Right atrium auricular region (tissue), 2 donors: ENCODE results near the gene SLC22A23. TPM values are rescaled to one million over a fixed set of nuclear protein-coding genes. Genes with fewer than 3 reads are reported as not detected.

Experiments
- DNase-seq: peaks from one replicate; pipeline ENCODE4 v3.0.0-alpha.2; 2019; ENCODE audit warnings: low spot score
- H3K27ac ChIP-seq, 2 donors: fragments of 200-600 bp; sonication (generic); 1 replicate in 1 of 2; 2 replicates in 1 of 2; pipeline ENCODE4 v1.5.1; 2016 to 2019
- H3K27me3 ChIP-seq, 2 donors: fragments of 200-600 bp; sonication (generic); one replicate each; pipeline versions ENCODE4 v1.5.1 to v1.6.0; 2017 to 2019
- H3K36me3 ChIP-seq: fragments of 200-600 bp; sonication (generic); one replicate; pipeline ENCODE4 v1.5.1; 2016
- H3K4me1 ChIP-seq, 2 donors: fragments of 200-600 bp; sonication (generic); one replicate each; pipeline versions ENCODE4 v1.5.1 to v1.6.0; 2017 to 2019
- H3K4me3 ChIP-seq, 2 donors: fragments of 200-600 bp; sonication (generic); 1 replicate in 1 of 2; 2 replicates in 1 of 2; pipeline ENCODE4 v1.5.1; 2017 to 2019; ENCODE audit warnings: mild to moderate bottlenecking in 1 of 2, moderate library complexity in 1 of 2
- H3K9me3 ChIP-seq, 2 donors: fragments of 200-600 bp; sonication (generic); one replicate each; pipeline ENCODE4 v1.5.1; 2019
- total RNA-seq, 2 donors: library from RNA; depleted of rRNA; stranded (reverse); fragments of >200 nt; gene quantifications; one replicate each; pipeline ENCODE4 v1.1.0, GENCODE V29; 2016
- TF ChIP-seq, protein P1 (sequence below), 2 donors: fragments of 200-600 bp; sonication (generic); IDR thresholded peaks; one replicate each; pipeline ENCODE4 v1.5.1; 2019; ENCODE audit warnings: antibody characterized with exemption in 2 of 2

The SLC22A23 gene
- total RNA-seq, 2 donors from 2014 or later: 2.9 to 7.2 TPM

DNA sequence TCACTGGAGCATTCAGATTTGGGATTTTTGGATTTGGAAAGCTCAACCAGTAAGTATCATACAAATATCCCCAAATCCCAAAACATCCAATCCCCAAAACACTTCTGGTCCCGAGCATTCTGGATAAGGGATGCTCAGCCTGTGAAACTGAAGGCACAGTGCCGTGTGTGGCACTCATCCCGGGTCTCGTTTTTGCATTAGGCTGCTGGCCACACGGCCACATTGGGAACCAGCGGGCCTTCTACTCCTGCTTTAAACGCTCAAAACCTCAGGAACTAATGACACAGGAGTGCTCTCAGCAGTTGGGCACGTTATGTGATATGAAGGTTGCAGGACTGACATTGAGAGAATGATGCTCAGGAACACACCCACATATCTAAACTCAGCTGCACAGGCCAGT, 162.5 kb downstream of the SLC22A23 start:
- no peak overlapping the region for H3K4me3 ChIP-seq
- TF ChIP-seq, protein P1, sequence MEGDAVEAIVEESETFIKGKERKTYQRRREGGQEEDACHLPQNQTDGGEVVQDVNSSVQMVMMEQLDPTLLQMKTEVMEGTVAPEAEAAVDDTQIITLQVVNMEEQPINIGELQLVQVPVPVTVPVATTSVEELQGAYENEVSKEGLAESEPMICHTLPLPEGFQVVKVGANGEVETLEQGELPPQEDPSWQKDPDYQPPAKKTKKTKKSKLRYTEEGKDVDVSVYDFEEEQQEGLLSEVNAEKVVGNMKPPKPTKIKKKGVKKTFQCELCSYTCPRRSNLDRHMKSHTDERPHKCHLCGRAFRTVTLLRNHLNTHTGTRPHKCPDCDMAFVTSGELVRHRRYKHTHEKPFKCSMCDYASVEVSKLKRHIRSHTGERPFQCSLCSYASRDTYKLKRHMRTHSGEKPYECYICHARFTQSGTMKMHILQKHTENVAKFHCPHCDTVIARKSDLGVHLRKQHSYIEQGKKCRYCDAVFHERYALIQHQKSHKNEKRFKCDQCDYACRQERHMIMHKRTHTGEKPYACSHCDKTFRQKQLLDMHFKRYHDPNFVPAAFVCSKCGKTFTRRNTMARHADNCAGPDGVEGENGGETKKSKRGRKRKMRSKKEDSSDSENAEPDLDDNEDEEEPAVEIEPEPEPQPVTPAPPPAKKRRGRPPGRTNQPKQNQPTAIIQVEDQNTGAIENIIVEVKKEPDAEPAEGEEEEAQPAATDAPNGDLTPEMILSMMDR (IDR thresholded peaks at IDR 0.05): no peak
- no peak overlapping the region for H3K27ac ChIP-seq
- no peaks in the 10 kb centered on the region for H3K9me3 ChIP-seq
- no peaks in the 10 kb centered on the region for H3K27me3 ChIP-seq
- no peaks in the 10 kb centered on the region for H3K36me3 ChIP-seq
- H3K4me1 ChIP-seq: peaks cover 0 to 7% of the 10 kb centered on the region in 2 donors
- no peak for DNase-seq

DNA sequence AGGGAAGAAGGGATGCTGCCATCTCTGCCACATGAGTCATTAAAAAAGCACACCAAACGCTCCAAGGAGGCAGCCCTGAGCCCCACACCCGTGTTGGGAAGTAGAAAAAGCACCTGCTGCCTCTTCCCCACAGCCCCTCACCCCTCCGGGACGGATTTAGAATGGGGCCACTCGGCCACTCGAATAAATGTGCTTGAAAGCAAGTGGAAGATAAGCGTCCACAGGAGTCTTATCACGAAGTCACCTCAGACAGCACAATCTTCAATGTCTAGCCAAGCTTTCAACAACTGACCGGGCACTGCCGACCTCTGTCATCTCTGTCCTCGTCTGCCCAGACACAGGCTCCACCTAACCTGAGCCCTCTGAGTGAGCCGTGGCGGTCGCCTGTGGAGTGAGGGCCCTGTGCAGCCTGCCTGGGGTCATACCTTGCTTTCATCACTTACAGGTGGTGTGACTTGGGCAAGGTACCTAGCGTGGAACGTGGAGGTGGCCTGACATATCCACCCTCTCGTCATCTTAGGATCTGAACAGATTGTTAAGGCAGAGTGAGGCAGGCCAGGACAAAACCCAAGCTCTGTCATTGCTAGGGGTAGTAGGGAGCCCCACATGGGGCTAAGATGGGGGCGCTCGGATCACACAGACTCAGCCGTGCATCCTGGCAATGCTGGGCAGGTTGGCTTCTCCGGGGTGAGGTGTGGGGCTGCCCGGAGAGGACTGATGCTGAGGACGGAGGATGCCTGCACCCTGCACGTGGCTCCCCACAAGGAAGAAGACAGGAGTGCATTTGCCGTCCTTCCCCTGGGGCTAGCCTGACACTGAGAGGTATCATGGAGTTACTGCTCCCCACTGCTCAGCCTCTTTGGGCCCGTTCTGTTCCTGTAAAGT, 163.3 kb downstream of the SLC22A23 start:
- TF ChIP-seq, protein P1 (IDR thresholded peaks at IDR 0.05): no peak
- DNase-seq: no peak
- peaks cover 0 to 7% of the 10 kb centered on the region in 2 donors for H3K4me1 ChIP-seq
- no peaks in the 10 kb centered on the region for H3K9me3 ChIP-seq
- H3K36me3 ChIP-seq: no peaks in the 10 kb centered on the region
- H3K27me3 ChIP-seq: no peaks in the 10 kb centered on the region
- no peak overlapping the region for H3K4me3 ChIP-seq
- H3K27ac ChIP-seq: no peak overlapping the region

DNA sequence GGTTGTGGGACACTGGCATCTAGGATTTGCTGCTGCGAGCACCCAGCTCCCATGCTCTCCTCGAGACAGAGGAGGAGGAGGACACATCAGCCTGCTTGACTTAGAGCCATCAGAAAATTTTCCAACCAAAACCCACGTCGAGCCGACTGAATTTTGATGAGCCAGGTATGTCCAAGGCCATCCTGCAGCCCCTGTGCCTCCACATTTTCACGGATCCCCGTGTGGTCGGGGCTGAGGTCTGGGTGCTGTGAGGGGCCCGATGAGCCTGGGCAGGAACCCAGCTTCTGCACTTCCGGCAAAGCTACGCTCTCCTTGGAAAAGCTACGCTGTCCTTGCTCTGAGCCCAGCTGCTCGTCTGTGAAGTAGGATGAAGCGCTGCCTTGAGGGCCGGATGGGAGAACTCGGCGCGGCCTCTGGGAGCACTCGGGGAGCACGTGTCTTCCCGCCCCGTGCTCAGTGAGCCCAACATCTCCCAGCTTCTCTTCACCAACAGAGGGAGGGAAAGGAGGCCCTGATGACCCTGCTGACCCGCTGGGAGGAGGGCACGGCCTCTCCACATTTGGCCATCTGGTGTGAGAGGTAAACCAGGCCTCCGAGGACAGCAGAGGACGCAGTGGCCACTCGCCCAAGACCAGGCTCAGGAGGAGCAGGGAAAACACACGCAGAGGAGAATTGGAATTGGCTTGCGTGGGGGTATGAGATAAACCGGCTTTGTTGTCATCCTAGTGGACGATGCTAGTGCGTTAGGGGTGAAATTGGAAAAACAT, 164.2 kb downstream of the SLC22A23 start:
- Histone ChIP-seq H3K4me1 (peaks cover 0 to 7% of the 10 kb centered on the region in 2 donors), H3K27me3 (no peaks in the 10 kb centered on the region), H3K9me3 (no peaks in the 10 kb centered on the region), H3K36me3 (no peaks in the 10 kb centered on the region), H3K27ac (no peak overlapping the region), H3K4me3 (no peak overlapping the region)
- no peak for DNase-seq
- TF ChIP-seq, protein P1 (IDR thresholded peaks at IDR 0.05): no peak

DNA sequence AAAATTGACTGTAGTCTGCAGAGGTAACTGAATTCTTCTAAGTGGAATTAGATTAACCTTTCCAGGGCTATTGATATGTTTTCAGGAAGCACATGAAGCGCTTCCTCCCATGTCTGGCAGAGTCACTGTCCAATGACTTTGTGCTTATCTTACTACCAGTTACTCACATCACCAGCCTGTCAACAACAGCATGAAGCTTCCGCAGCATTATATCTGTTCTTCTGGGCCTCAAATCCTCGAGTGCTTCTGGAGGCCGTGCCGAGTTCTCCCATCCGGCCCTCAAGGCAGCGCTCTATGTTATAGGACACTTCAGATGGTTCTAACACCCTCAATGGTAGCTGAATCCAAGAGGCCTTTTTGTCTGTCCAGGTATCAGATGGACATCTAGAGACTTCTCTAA, 164.9 kb downstream of the SLC22A23 start:
- no peaks in the 10 kb centered on the region for H3K27me3 ChIP-seq
- peaks cover 0 to 7% of the 10 kb centered on the region in 2 donors for H3K4me1 ChIP-seq
- no peak overlapping the region for H3K4me3 ChIP-seq
- TF ChIP-seq, protein P1 (IDR thresholded peaks at IDR 0.05): no peak
- DNase-seq: no peak
- no peak overlapping the region for H3K27ac ChIP-seq
- H3K36me3 ChIP-seq: no peaks in the 10 kb centered on the region
- H3K9me3 ChIP-seq: no peaks in the 10 kb centered on the region

DNA sequence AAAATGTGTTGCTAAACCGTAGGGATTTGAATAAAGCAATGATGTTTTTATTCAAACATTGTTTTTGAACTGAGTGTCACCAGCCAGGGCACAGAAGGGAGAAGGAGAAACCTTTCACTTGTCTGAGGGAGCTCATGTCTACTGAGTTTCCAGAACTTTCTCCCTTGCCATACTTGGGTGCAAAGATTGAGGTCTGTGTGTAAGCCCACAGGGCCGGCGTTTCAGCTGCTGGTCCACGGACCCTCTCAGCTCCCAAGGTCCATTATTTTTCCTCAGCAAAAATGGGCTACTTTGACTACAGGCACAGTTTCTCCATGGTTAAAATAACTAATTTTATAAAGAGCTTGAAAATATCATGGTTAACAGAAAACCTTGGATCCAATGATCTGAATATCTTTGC, 165.5 kb downstream of the SLC22A23 start:
- Histone ChIP-seq H3K27me3 (no peaks in the 10 kb centered on the region), H3K4me3 (no peak overlapping the region), H3K9me3 (no peaks in the 10 kb centered on the region), H3K36me3 (no peaks in the 10 kb centered on the region), H3K4me1 (peaks cover 0 to 7% of the 10 kb centered on the region in 2 donors), H3K27ac (no peak overlapping the region)
- DNase-seq: no peak
- TF ChIP-seq, protein P1 (IDR thresholded peaks at IDR 0.05): no peak
